K562 (cell line): ENCODE measurements around the gene FAM200A. TPM values are rescaled to one million over a fixed set of nuclear protein-coding genes. Genes with fewer than 3 reads are reported as not detected.

Experiments
- DPF2 ChIP-seq: fragments of 450-650 bp; IDR thresholded peaks from 2 replicates; pipeline ENCODE4 v1.6.1; 2016
- FOS ChIP-seq: IDR thresholded peaks from 3 replicates; pipeline ENCODE4 v1.6.1; 2011; ENCODE audit not compliant: insufficient read length; ENCODE audit errors: extremely low read depth
- HDAC3 ChIP-seq: fragments of 450-650 bp; IDR thresholded peaks from 2 replicates; pipeline ENCODE4 v1.6.1; 2018; ENCODE audit warnings: borderline replicate concordance, mild to moderate bottlenecking, moderate library complexity; ENCODE audit not compliant: partially characterized antibody
- HDAC8 ChIP-seq: fragments of 450-650 bp; IDR thresholded peaks from 2 replicates; pipeline ENCODE4 v1.6.1; 2016; ENCODE audit warnings: mild to moderate bottlenecking, missing genetic modification characterization, moderate library complexity, missing compliant biosample characterization
- LARP7 ChIP-seq: fragments of 450-650 bp; IDR thresholded peaks from 2 replicates; pipeline ENCODE4 v1.6.1; 2016
- PHTF2 ChIP-seq: fragments of 250-450 bp; sonication (Bioruptor Pico); IDR thresholded peaks from 2 replicates; pipeline ENCODE4 v1.5.0; 2021; ENCODE audit warnings: mild to moderate bottlenecking
- RAD51 ChIP-seq: fragments of 450-650 bp; IDR thresholded peaks from 2 replicates; pipeline ENCODE4 v1.7.1; 2016; ENCODE audit warnings: low read depth, mild to moderate bottlenecking, borderline replicate concordance
- RBBP5 ChIP-seq: fragments of 200-600 bp; sonication (generic); IDR thresholded peaks from 2 replicates; pipeline ENCODE4 v1.6.1; 2012; ENCODE audit warnings: borderline replicate concordance, mild to moderate bottlenecking, low read length, control low read depth, inconsistent platforms; ENCODE audit not compliant: insufficient read depth, poor library complexity, severe bottlenecking
- SRSF1 ChIP-seq: fragments of 200-400 bp; formaldehyde crosslinking; IDR thresholded peaks from 2 replicates; pipeline ENCODE4 v1.6.1; 2017; ENCODE audit warnings: mild to moderate bottlenecking, low read depth, low read length, moderate library complexity
- TAF9B ChIP-seq: fragments of 450-650 bp; IDR thresholded peaks from 2 replicates; pipeline ENCODE4 v1.6.1; 2018; ENCODE audit warnings: mild to moderate bottlenecking; ENCODE audit not compliant: partially characterized antibody
- TGIF2 ChIP-seq: sonication (generic); formaldehyde crosslinking; IDR thresholded peaks from 2 replicates; pipeline ENCODE4 v1.8.1; 2022; ENCODE audit warnings: mild to moderate bottlenecking, missing genetic modification reagents, moderate library complexity
- ZNF274 ChIP-seq: IDR thresholded peaks from 2 replicates; pipeline ENCODE4 v1.6.1; 2011; ENCODE audit warnings: low read depth, mild to moderate bottlenecking, low read length, moderate library complexity, borderline replicate concordance
- ZNF830 ChIP-seq: fragments of 250-450 bp; sonication (Bioruptor Pico); IDR thresholded peaks from 2 replicates; pipeline ENCODE4 v1.5.0; 2021; ENCODE audit warnings: mild to moderate bottlenecking
- ZSCAN29 ChIP-seq: fragments of 450-650 bp; IDR thresholded peaks from 2 replicates; pipeline ENCODE4 v1.6.1; 2017
- polyA plus RNA-seq, 8 experiments: library from polyadenylated mRNA; depleted of rRNA in 4 of 8; stranded (reverse) in 5 of 8; unstranded in 3 of 8; fragments of >200 nt; fragmentation: Nextera tagmentation in 2 of 8; fragmentation: Illumina TruSeq in 1 of 8; extraction: Ambion mirVana in 2 of 8; extraction: Trizol in 1 of 8; gene quantifications; 2 replicates each; pipeline versions ENCODE4 v1.2.1 to v1.2.3, GENCODE V29; 2011 to 2014; ENCODE audit warnings: inconsistent platforms in 1 of 8, missing spikeins in 1 of 8
- total RNA-seq, 7 experiments: library from RNA; depleted of rRNA in 6 of 7; stranded (reverse); fragments of >200 nt in 6 of 7; fragmentation: Illumina TruSeq in 2 of 7; extraction: Trizol in 2 of 7; gene quantifications; 2 replicates each; pipeline versions ENCODE4 v1.2.1 to v1.2.3, GENCODE V29; 2011 to 2021; ENCODE audit warnings: low replicate concordance in 1 of 7
- TF ChIP-seq, protein P1 (sequence below): fragments of 200-800 bp; sonication (Bioruptor generic); IDR thresholded peaks from 2 replicates; pipeline ENCODE4 v1.6.1; 2016; ENCODE audit warnings: missing genetic modification characterization, missing compliant biosample characterization
- TF ChIP-seq, protein P2 (sequence below): sonication (generic); formaldehyde crosslinking; IDR thresholded peaks from 2 replicates; pipeline ENCODE4 v1.8.0; 2023; ENCODE audit warnings: mild to moderate bottlenecking, missing genetic modification reagents
- TF ChIP-seq, protein P3 (sequence below): IDR thresholded peaks from 2 replicates; pipeline ENCODE4 v1.6.1; 2014; ENCODE audit warnings: antibody characterized with exemption
- TF ChIP-seq, protein P4 (sequence below): fragments of 450-650 bp; IDR thresholded peaks from 2 replicates; pipeline ENCODE4 v1.6.1; 2016; ENCODE audit warnings: antibody characterized with exemption

Gene FAM200A
- total and polyA plus RNA-seq, 9 of the 15 experiments (the other 6 are each of a cell fraction or from before 2014, with no cell fraction given), result 3.3 to 11.2 (median 8.3) TPM

DNA sequence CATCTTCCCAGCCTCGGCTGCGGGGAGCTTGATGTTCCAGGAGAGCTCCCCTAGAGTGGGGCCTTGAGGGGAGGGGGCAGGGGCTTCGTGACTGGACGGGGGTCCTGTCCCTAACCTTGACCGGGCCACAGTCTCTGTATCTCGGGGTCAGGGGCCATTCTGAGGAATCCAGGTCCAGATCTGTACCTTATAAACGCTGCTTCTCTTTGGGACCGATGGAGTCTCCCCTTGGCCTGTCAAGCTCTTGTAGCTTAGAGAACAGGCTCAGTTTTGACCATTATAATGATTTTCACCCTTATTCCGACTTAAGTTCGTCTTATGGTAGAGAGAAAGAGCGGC lies 46.6 kb downstream of the FAM200A start (continued):
- TF ChIP-seq, protein P1, sequence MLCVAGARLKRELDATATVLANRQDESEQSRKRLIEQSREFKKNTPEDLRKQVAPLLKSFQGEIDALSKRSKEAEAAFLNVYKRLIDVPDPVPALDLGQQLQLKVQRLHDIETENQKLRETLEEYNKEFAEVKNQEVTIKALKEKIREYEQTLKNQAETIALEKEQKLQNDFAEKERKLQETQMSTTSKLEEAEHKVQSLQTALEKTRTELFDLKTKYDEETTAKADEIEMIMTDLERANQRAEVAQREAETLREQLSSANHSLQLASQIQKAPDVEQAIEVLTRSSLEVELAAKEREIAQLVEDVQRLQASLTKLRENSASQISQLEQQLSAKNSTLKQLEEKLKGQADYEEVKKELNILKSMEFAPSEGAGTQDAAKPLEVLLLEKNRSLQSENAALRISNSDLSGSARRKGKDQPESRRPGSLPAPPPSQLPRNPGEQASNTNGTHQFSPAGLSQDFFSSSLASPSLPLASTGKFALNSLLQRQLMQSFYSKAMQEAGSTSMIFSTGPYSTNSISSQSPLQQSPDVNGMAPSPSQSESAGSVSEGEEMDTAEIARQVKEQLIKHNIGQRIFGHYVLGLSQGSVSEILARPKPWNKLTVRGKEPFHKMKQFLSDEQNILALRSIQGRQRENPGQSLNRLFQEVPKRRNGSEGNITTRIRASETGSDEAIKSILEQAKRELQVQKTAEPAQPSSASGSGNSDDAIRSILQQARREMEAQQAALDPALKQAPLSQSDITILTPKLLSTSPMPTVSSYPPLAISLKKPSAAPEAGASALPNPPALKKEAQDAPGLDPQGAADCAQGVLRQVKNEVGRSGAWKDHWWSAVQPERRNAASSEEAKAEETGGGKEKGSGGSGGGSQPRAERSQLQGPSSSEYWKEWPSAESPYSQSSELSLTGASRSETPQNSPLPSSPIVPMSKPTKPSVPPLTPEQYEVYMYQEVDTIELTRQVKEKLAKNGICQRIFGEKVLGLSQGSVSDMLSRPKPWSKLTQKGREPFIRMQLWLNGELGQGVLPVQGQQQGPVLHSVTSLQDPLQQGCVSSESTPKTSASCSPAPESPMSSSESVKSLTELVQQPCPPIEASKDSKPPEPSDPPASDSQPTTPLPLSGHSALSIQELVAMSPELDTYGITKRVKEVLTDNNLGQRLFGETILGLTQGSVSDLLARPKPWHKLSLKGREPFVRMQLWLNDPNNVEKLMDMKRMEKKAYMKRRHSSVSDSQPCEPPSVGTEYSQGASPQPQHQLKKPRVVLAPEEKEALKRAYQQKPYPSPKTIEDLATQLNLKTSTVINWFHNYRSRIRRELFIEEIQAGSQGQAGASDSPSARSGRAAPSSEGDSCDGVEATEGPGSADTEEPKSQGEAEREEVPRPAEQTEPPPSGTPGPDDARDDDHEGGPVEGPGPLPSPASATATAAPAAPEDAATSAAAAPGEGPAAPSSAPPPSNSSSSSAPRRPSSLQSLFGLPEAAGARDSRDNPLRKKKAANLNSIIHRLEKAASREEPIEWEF (CRISPR knock-in tag), result no peak
- TF ChIP-seq PHTF2 (CRISPR knock-in tag), result 0 out of 2 replicates have a peak, but pooled peaks have one; percentile 33
- TF ChIP-seq HDAC8 (tag), result no peak
- TF ChIP-seq TGIF2 (CRISPR knock-in tag), result 0 out of 2 replicates have a peak, but pooled peaks have one; percentile 5
- 0 out of 2 replicates have a peak, but pooled peaks have one; percentile 5 for TF ChIP-seq LARP7
- TF ChIP-seq DPF2, result no peak
- TF ChIP-seq ZNF274, result no peak
- TF ChIP-seq SRSF1, result no peak
- TF ChIP-seq ZSCAN29, result peak; percentile 94
- no peak for TF ChIP-seq RBBP5
- TF ChIP-seq TAF9B, result peak; percentile 9
- no peak for TF ChIP-seq RAD51
- no peak for TF ChIP-seq FOS
- no peak for TF ChIP-seq HDAC3
- TF ChIP-seq, protein P2, sequence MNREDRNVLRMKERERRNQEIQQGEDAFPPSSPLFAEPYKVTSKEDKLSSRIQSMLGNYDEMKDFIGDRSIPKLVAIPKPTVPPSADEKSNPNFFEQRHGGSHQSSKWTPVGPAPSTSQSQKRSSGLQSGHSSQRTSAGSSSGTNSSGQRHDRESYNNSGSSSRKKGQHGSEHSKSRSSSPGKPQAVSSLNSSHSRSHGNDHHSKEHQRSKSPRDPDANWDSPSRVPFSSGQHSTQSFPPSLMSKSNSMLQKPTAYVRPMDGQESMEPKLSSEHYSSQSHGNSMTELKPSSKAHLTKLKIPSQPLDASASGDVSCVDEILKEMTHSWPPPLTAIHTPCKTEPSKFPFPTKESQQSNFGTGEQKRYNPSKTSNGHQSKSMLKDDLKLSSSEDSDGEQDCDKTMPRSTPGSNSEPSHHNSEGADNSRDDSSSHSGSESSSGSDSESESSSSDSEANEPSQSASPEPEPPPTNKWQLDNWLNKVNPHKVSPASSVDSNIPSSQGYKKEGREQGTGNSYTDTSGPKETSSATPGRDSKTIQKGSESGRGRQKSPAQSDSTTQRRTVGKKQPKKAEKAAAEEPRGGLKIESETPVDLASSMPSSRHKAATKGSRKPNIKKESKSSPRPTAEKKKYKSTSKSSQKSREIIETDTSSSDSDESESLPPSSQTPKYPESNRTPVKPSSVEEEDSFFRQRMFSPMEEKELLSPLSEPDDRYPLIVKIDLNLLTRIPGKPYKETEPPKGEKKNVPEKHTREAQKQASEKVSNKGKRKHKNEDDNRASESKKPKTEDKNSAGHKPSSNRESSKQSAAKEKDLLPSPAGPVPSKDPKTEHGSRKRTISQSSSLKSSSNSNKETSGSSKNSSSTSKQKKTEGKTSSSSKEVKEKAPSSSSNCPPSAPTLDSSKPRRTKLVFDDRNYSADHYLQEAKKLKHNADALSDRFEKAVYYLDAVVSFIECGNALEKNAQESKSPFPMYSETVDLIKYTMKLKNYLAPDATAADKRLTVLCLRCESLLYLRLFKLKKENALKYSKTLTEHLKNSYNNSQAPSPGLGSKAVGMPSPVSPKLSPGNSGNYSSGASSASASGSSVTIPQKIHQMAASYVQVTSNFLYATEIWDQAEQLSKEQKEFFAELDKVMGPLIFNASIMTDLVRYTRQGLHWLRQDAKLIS (CRISPR knock-in tag), result peak; percentile 79; the same call in 1 of the 2 replicates
- no peak for TF ChIP-seq ZNF830 (CRISPR knock-in tag)
- TF ChIP-seq, protein P3, sequence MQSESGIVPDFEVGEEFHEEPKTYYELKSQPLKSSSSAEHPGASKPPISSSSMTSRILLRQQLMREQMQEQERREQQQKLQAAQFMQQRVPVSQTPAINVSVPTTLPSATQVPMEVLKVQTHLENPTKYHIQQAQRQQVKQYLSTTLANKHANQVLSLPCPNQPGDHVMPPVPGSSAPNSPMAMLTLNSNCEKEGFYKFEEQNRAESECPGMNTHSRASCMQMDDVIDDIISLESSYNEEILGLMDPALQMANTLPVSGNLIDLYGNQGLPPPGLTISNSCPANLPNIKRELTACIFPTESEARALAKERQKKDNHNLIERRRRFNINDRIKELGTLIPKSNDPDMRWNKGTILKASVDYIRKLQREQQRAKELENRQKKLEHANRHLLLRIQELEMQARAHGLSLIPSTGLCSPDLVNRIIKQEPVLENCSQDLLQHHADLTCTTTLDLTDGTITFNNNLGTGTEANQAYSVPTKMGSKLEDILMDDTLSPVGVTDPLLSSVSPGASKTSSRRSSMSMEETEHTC, result no peak
- TF ChIP-seq, protein P4, sequence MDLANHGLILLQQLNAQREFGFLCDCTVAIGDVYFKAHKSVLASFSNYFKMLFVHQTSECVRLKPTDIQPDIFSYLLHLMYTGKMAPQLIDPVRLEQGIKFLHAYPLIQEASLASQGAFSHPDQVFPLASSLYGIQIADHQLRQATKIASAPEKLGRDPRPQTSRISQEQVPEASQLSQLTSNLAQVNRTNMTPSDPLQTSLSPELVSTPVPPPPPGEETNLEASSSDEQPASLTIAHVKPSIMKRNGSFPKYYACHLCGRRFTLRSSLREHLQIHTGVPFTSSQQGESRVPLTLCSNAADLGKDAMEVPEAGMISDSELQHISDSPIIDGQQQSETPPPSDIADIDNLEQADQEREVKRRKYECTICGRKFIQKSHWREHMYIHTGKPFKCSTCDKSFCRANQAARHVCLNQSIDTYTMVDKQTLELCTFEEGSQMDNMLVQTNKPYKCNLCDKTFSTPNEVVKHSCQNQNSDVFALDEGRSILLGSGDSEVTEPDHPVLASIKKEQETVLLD, result 0 out of 2 replicates have a peak, but pooled peaks have one; percentile 12
